Sigmoid colon (tissue), 3 donors: ENCODE results near the gene SDK2.

Experiments
- CTCF ChIP-seq, 4 experiments: fragments of 450-650 bp in 3 of 4; fragments of 200-600 bp in 1 of 4; IDR thresholded peaks; one replicate each; pipeline ENCODE4 v1.5.1; 2016 to 2019; ENCODE audit warnings: antibody characterized with exemption in 4 of 4, mild to moderate bottlenecking in 3 of 4, moderate library complexity in 2 of 4
- POLR2A ChIP-seq, 2 donors: fragments of 450-650 bp; IDR thresholded peaks; one replicate each; pipeline ENCODE4 v1.6.1; 2016; ENCODE audit warnings: antibody characterized with exemption in 2 of 2, mild to moderate bottlenecking in 2 of 2, moderate library complexity in 2 of 2

- TF ChIP-seq CTCF (IDR thresholded peaks at IDR 0.05) (no peak), POLR2A (IDR thresholded peaks at IDR 0.05) (no peak)
These were observed 249.5 kb downstream of the SDK2 start for GRCh38 chr17:73394512-73395450.
